ENCODE data around the gene DHX40.

- TF ChIP-seq, protein P1, sequence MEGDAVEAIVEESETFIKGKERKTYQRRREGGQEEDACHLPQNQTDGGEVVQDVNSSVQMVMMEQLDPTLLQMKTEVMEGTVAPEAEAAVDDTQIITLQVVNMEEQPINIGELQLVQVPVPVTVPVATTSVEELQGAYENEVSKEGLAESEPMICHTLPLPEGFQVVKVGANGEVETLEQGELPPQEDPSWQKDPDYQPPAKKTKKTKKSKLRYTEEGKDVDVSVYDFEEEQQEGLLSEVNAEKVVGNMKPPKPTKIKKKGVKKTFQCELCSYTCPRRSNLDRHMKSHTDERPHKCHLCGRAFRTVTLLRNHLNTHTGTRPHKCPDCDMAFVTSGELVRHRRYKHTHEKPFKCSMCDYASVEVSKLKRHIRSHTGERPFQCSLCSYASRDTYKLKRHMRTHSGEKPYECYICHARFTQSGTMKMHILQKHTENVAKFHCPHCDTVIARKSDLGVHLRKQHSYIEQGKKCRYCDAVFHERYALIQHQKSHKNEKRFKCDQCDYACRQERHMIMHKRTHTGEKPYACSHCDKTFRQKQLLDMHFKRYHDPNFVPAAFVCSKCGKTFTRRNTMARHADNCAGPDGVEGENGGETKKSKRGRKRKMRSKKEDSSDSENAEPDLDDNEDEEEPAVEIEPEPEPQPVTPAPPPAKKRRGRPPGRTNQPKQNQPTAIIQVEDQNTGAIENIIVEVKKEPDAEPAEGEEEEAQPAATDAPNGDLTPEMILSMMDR (IDR thresholded peaks at IDR 0.05 in 8 of 11, conservative IDR thresholded peaks at IDR 0.05 in 3 of 11) = no peak
- TF ChIP-seq POLR2A (IDR thresholded peaks at IDR 0.05) = no peak
Measured at GRCh38 chr17:59534583-59534982, 30.8 kb upstream of the DHX40 start.
